PC-3 (cell line): Measurements from ENCODE around the gene ATF7. TPM values are rescaled to one million over a fixed set of nuclear protein-coding genes. Genes with fewer than 3 reads are reported as not detected.

Experiments used
- ATAC-seq: fragments of 200-7000 bp; cut with Tn5 transposase; 2 replicates; pipeline ENCODE4 v1.9.1; 2020; ENCODE audit warnings: mild to moderate bottlenecking, moderate library complexity
- BruUV-seq: library from RNA; stranded (reverse); fragments of 400-500 nt; replicated peaks from 2 replicates; lab custom pipeline; 2021; lab: Mats Ljungman, UMichigan
- CTCF ChIA-PET: fragments of 300-600 bp; sonication (Branson Sonifier 250); formaldehyde crosslinking; loops from one replicate; lab custom pipeline; 2022; ENCODE audit warnings: antibody characterized with exemption; lab: Charles Lee
- POLR2A ChIA-PET: fragments of 300-600 bp; sonication (Branson Sonifier 250); formaldehyde crosslinking; loops from one replicate; lab custom pipeline; 2022; ENCODE audit warnings: antibody characterized with exemption; ENCODE audit not compliant: unreplicated experiment; lab: Charles Lee
- DNase-seq: peaks from one replicate; pipeline ENCODE4 v3.0.0-alpha.2; 2015
- H2AFZ ChIP-seq: fragments of 300-600 bp; sonication (generic); 2 replicates; pipeline ENCODE4 v1.6.0; 2016; ENCODE audit warnings: antibody characterized with exemption, low read length
- H3F3A ChIP-seq: fragments of 300-600 bp; sonication (generic); one replicate; pipeline ENCODE4 v1.6.0; 2017; ENCODE audit warnings: antibody characterized with exemption, low read length, control low read depth, mild to moderate bottlenecking; ENCODE audit not compliant: unreplicated experiment
- H3K27ac ChIP-seq: fragments of 300-600 bp; sonication (generic); 2 replicates; pipeline ENCODE4 v1.5.1; 2016; ENCODE audit warnings: mild to moderate bottlenecking, low read length
- H3K27me3 ChIP-seq: fragments of 300-600 bp; sonication (generic); 2 replicates; pipeline ENCODE4 v1.6.1; 2016; ENCODE audit warnings: low read length, mixed read lengths
- H3K36me3 ChIP-seq: fragments of 300-600 bp; sonication (generic); 2 replicates; pipeline ENCODE4 v1.6.1; 2016; ENCODE audit warnings: low read depth, mixed run types, low read length, mixed read lengths
- H3K4me1 ChIP-seq: fragments of 300-600 bp; sonication (generic); 2 replicates; pipeline ENCODE4 v1.5.1; 2016; ENCODE audit warnings: low read length; ENCODE audit not compliant: insufficient read depth
- H3K4me2 ChIP-seq: fragments of 300-600 bp; sonication (generic); 2 replicates; pipeline ENCODE4 v1.6.0; 2016; ENCODE audit warnings: low read length
- H3K4me3 ChIP-seq: fragments of 300-600 bp; sonication (generic); 2 replicates; pipeline ENCODE4 v1.5.1; 2016; ENCODE audit warnings: mild to moderate bottlenecking, low read length, mixed read lengths
- H3K79me2 ChIP-seq: fragments of 300-600 bp; sonication (generic); 2 replicates; pipeline ENCODE4 v1.6.1; 2017; ENCODE audit warnings: low read length, mixed read lengths
- H3K9ac ChIP-seq: fragments of 300-600 bp; sonication (generic); 2 replicates; pipeline ENCODE4 v1.6.0; 2016; ENCODE audit warnings: mild to moderate bottlenecking, low read length
- H3K9me2 ChIP-seq: fragments of 300-600 bp; sonication (generic); replicated peaks from 2 replicates; pipeline ENCODE4 v1.6.1; 2016; ENCODE audit warnings: mixed run types, low read length, mixed read lengths
- H3K9me3 ChIP-seq: fragments of 300-600 bp; sonication (generic); 2 replicates; pipeline ENCODE4 v1.6.1; 2016; ENCODE audit warnings: low read length, mixed read lengths
- H4K20me1 ChIP-seq: fragments of 300-600 bp; sonication (generic); 2 replicates; pipeline ENCODE4 v1.6.1; 2016; ENCODE audit warnings: low read length, mixed read lengths
- EZH2 ChIP-seq: fragments of 300-600 bp; sonication (generic); IDR thresholded peaks from one replicate; pipeline ENCODE4 v1.6.1; 2017; ENCODE audit warnings: antibody characterized with exemption, mild to moderate bottlenecking, low read length; ENCODE audit not compliant: unreplicated experiment
- EZH2phosphoT487 ChIP-seq: fragments of 300-600 bp; sonication (generic); IDR thresholded peaks from 2 replicates; pipeline ENCODE4 v1.6.1; 2018; ENCODE audit warnings: mild to moderate bottlenecking, antibody characterized with exemption, low read length, borderline replicate concordance
- intact Hi-C: fragments of 100-400 bp; cut with micrococcal nuclease; formaldehyde crosslinking; loops from 2 replicates; pipeline ENCODE4 v1.9.0; 2023
- total RNA-seq: library from RNA; depleted of rRNA; stranded (reverse); fragments of >200 nt; gene quantifications from 2 replicates; pipeline ENCODE4 v1.2.3, GENCODE V29; 2014
- TF ChIP-seq, protein P1 (sequence below): fragments of 300-600 bp; sonication (generic); conservative IDR thresholded peaks from 2 replicates; pipeline ENCODE4 v1.5.1; 2017; ENCODE audit warnings: antibody characterized with exemption, low read depth, mild to moderate bottlenecking, low read length

ATF7 gene
- total RNA-seq, 1 experiment from 2014 or later, result 7.9 TPM

DNA sequence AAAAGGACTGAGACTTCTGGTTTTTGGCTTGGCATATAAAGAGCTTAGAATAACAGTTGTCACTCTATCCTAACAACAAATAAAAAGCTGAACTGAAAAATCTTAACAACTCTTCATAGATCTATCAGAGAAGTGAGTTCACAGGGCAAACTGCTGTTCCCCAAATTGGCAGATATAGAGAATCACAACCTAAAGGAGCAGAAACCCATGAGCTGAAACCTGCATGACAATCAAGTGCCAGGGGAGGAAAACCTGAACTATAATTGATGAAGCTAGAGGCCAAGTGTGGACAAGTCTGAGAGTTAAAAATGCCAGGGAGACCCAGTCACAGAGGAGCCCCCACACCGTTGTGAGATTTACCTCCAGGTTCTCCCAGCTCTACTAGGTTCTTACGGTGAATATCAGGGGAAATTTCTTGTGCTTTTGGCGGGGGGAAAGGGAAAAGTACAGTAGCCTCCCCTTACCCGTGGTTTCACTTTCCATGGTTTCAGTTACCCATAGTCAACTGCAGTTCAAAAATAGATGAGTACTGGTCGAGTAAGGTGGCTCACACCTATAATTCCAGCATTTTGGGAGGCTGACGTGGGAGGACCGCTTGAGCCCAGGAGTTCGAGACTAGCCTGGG, 53.9 kb downstream of the ATF7 start:
- H3K4me2 ChIP-seq, result no peak overlapping the region
- H3K9ac ChIP-seq, result no peak overlapping the region
- peaks cover 35% of the 10 kb centered on the region for H3K4me1 ChIP-seq
- 0 out of 2 replicates have a peak, but pooled peaks cover 6% of the 10 kb centered on the region for H3K79me2 ChIP-seq
- no peak for TF ChIP-seq EZH2
- TF ChIP-seq, protein P1, sequence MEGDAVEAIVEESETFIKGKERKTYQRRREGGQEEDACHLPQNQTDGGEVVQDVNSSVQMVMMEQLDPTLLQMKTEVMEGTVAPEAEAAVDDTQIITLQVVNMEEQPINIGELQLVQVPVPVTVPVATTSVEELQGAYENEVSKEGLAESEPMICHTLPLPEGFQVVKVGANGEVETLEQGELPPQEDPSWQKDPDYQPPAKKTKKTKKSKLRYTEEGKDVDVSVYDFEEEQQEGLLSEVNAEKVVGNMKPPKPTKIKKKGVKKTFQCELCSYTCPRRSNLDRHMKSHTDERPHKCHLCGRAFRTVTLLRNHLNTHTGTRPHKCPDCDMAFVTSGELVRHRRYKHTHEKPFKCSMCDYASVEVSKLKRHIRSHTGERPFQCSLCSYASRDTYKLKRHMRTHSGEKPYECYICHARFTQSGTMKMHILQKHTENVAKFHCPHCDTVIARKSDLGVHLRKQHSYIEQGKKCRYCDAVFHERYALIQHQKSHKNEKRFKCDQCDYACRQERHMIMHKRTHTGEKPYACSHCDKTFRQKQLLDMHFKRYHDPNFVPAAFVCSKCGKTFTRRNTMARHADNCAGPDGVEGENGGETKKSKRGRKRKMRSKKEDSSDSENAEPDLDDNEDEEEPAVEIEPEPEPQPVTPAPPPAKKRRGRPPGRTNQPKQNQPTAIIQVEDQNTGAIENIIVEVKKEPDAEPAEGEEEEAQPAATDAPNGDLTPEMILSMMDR, result no peak
- no peak for TF ChIP-seq EZH2phosphoT487
- ChIA-PET CTCF (no interaction called here), POLR2A (interaction anchor here (0.7 kb wide), 1 partner anchor 22 kb away, joined by 3 read pairs; no protein-coding TSS in a partner anchor)
- H4K20me1 ChIP-seq, result no peaks in the 10 kb centered on the region
- H3K9me3 ChIP-seq, result no peaks in the 10 kb centered on the region
- DNase-seq (no peak), ATAC-seq (no peak)
- no peaks in the 10 kb centered on the region for H3F3A ChIP-seq
- no TSS peak for BruUV-seq
- H3K4me3 ChIP-seq, result no peak overlapping the region
- H3K27me3 ChIP-seq, result no peaks in the 10 kb centered on the region
- H3K9me2 ChIP-seq, result no peaks in the 10 kb centered on the region
- H3K36me3 ChIP-seq, result no peaks in the 10 kb centered on the region
- intact Hi-C loops, result no loop called here
- no peak overlapping the region for H2AFZ ChIP-seq
- H3K27ac ChIP-seq, result no peak overlapping the region

- ChIA-PET POLR2A (no interaction called here), CTCF (no interaction called here)
- Histone ChIP-seq H3K9ac (no peak overlapping the region), H2AFZ (no peak overlapping the region), H3K27ac (no peak overlapping the region), H3K27me3 (no peaks in the 10 kb centered on the region), H3K4me1 (peaks cover 34% of the 10 kb centered on the region), H3K9me3 (no peaks in the 10 kb centered on the region), H3K4me2 (no peak overlapping the region), H4K20me1 (no peaks in the 10 kb centered on the region), H3K36me3 (no peaks in the 10 kb centered on the region), H3K4me3 (no peak overlapping the region), H3K79me2 (0 out of 2 replicates have a peak, but pooled peaks cover 6% of the 10 kb centered on the region), H3K9me2 (no peaks in the 10 kb centered on the region), H3F3A (no peaks in the 10 kb centered on the region)
- no peak for TF ChIP-seq EZH2
- no peak for TF ChIP-seq EZH2phosphoT487
- TF ChIP-seq, protein P1, result no peak
- no TSS peak for BruUV-seq
- intact Hi-C loops, result no loop called here
- ATAC-seq, result no peak
- no peak for DNase-seq
These were observed 54.9 kb downstream of the ATF7 start for GRCh38 chr12:53571295-53571694.

GRCh38 chr12:53568809-53569557, 57.2 kb downstream of the ATF7 start:
- H2AFZ ChIP-seq, result no peak overlapping the region
- no TSS peak for BruUV-seq
- ChIA-PET POLR2A (no interaction called here), CTCF (interaction anchor here (0.6 to 0.8 kb wide), 2 partner anchors 56 to 120 kb away, joined by 3 read pairs; no protein-coding TSS in a partner anchor)
- H3F3A ChIP-seq, result no peaks in the 10 kb centered on the region
- H4K20me1 ChIP-seq, result no peaks in the 10 kb centered on the region
- ATAC-seq (peak; percentile 86), DNase-seq (peak; percentile 53)
- H3K79me2 ChIP-seq, result peaks cover 5% of the 10 kb centered on the region; the same call in 1 of the 2 replicates
- peaks cover 17% of the 10 kb centered on the region for H3K4me1 ChIP-seq
- peak overlapping the region; percentile 19 for H3K9ac ChIP-seq
- H3K9me3 ChIP-seq, result no peaks in the 10 kb centered on the region
- H3K9me2 ChIP-seq, result no peaks in the 10 kb centered on the region
- intact Hi-C loops, result no loop called here
- H3K27me3 ChIP-seq, result no peaks in the 10 kb centered on the region
- H3K36me3 ChIP-seq, result no peaks in the 10 kb centered on the region
- TF ChIP-seq, protein P1, result no peak
- TF ChIP-seq EZH2 (no peak), EZH2phosphoT487 (no peak)
- H3K4me2 ChIP-seq, result no peak overlapping the region
- H3K27ac ChIP-seq, result peak overlapping the region; percentile 71
- no peak overlapping the region for H3K4me3 ChIP-seq
